HepG2 (cell line): Measurements from ENCODE around the gene LAP3. TPM values are rescaled to one million over a fixed set of nuclear protein-coding genes. Genes with fewer than 3 reads are reported as not detected.

Source experiments
- BCL6 ChIP-seq: IDR thresholded peaks from 2 replicates; pipeline ENCODE4 v1.6.1; 2016; ENCODE audit warnings: missing genetic modification reagents, missing compliant biosample characterization
- SP5 ChIP-seq: IDR thresholded peaks from 2 replicates; pipeline ENCODE4 v1.6.1; 2016; ENCODE audit warnings: low read depth, borderline replicate concordance
- ZNF44 ChIP-seq: sonication (generic); formaldehyde crosslinking; IDR thresholded peaks from 2 replicates; pipeline ENCODE4 v1.5.1; 2020; ENCODE audit warnings: mild to moderate bottlenecking, missing genetic modification reagents
- ZNF816 ChIP-seq: sonication (generic); formaldehyde crosslinking; IDR thresholded peaks from 2 replicates; pipeline ENCODE4 v1.8.0; 2022; ENCODE audit warnings: missing genetic modification reagents, mild to moderate bottlenecking, borderline replicate concordance
- polyA plus RNA-seq, 8 experiments: library from polyadenylated mRNA; depleted of rRNA in 3 of 8; stranded (reverse) in 7 of 8; unstranded in 1 of 8; fragments of >200 nt; fragmentation: Illumina TruSeq in 4 of 8; extraction: Trizol in 4 of 8; gene quantifications; 2 replicates each; pipeline versions ENCODE4 v1.2.1 to v1.2.3, GENCODE V29; 2011 to 2016; ENCODE audit warnings: low read depth in 4 of 8, missing spikeins in 1 of 8, mixed read lengths in 1 of 8; ENCODE audit not compliant: insufficient read depth in 1 of 8
- total RNA-seq, 5 experiments: library from RNA; depleted of rRNA; stranded (reverse); fragments of >200 nt; fragmentation: Illumina TruSeq; extraction: Trizol; gene quantifications; 2 replicates each; pipeline ENCODE4 v1.2.3, GENCODE V29; 2016; ENCODE audit warnings: low read depth in 1 of 5
- TF ChIP-seq, protein P1 (sequence below): sonication (generic); formaldehyde crosslinking; IDR thresholded peaks from 2 replicates; pipeline ENCODE4 v1.5.1; 2020; ENCODE audit warnings: mild to moderate bottlenecking, missing genetic modification reagents, borderline replicate concordance
- TF ChIP-seq, protein P2 (sequence below), 2 experiments: sonication (generic) in 1 of 2; formaldehyde crosslinking in 1 of 2; IDR thresholded peaks; 2 replicates each; pipeline versions ENCODE4 v1.4.0 to v1.6.1; 2018 to 2020; ENCODE audit warnings: missing genetic modification reagents in 2 of 2, borderline replicate concordance in 1 of 2, low read depth in 1 of 2, mild to moderate bottlenecking in 1 of 2, missing biosample characterization in 1 of 2
- TF ChIP-seq, protein P3 (sequence below): sonication (generic); formaldehyde crosslinking; IDR thresholded peaks from 2 replicates; pipeline ENCODE4 v1.4.0; 2020; ENCODE audit warnings: missing genetic modification reagents, borderline replicate concordance
- TF ChIP-seq, protein P4 (sequence below): IDR thresholded peaks from 2 replicates; pipeline ENCODE4 v1.6.1; 2016; ENCODE audit warnings: low read depth
- TF ChIP-seq, protein P5 (sequence below): sonication (generic); formaldehyde crosslinking; IDR thresholded peaks from 2 replicates; pipeline ENCODE4 v1.5.0; 2020; ENCODE audit warnings: missing genetic modification reagents
- TF ChIP-seq, protein P6 (sequence below): sonication (generic); formaldehyde crosslinking; IDR thresholded peaks from 2 replicates; pipeline ENCODE4 v1.5.1; 2020; ENCODE audit warnings: mild to moderate bottlenecking, missing genetic modification reagents

Gene LAP3
- total and polyA plus RNA-seq, 2 of the 13 experiments (the other 11 are each of a cell fraction or from before 2014, with no cell fraction given) = 106 to 125 TPM

DNA sequence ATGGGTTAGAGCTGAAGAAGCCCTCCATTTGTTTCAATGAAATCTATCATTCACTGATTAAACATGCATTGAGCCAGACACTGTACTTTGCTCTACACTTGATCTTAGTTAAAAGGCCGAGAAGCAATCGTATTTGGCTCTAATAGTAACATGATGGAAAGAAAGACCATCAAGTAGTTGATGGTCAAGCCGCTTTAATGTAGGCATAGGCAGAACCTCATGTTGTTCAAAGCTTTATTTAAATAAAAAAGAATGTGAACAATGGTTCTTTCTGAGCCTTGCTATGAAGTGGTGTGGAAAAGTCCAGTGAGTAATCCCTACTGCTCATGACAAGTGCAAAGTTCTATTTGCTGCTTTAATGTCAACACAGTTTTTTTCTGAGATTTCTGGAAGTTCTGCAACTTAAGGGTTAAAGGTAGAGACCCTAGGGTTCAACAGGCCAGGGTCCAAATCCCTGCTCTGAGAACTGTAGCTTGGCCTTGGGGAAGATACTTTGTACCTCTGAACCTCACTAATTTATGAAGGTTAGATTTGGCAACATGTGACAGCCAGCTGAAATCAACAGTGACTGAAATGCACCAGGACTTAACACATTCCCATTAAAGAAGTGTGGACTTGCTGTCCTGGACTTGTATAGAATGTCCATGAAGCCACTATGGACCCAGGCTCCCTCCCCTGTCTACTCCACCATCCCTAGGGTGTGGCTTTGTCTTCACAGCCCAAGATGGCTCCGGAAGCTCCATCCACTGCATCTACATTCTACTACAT lies 17.9 kb upstream of the LAP3 start (continued):
- TF ChIP-seq, protein P1, sequence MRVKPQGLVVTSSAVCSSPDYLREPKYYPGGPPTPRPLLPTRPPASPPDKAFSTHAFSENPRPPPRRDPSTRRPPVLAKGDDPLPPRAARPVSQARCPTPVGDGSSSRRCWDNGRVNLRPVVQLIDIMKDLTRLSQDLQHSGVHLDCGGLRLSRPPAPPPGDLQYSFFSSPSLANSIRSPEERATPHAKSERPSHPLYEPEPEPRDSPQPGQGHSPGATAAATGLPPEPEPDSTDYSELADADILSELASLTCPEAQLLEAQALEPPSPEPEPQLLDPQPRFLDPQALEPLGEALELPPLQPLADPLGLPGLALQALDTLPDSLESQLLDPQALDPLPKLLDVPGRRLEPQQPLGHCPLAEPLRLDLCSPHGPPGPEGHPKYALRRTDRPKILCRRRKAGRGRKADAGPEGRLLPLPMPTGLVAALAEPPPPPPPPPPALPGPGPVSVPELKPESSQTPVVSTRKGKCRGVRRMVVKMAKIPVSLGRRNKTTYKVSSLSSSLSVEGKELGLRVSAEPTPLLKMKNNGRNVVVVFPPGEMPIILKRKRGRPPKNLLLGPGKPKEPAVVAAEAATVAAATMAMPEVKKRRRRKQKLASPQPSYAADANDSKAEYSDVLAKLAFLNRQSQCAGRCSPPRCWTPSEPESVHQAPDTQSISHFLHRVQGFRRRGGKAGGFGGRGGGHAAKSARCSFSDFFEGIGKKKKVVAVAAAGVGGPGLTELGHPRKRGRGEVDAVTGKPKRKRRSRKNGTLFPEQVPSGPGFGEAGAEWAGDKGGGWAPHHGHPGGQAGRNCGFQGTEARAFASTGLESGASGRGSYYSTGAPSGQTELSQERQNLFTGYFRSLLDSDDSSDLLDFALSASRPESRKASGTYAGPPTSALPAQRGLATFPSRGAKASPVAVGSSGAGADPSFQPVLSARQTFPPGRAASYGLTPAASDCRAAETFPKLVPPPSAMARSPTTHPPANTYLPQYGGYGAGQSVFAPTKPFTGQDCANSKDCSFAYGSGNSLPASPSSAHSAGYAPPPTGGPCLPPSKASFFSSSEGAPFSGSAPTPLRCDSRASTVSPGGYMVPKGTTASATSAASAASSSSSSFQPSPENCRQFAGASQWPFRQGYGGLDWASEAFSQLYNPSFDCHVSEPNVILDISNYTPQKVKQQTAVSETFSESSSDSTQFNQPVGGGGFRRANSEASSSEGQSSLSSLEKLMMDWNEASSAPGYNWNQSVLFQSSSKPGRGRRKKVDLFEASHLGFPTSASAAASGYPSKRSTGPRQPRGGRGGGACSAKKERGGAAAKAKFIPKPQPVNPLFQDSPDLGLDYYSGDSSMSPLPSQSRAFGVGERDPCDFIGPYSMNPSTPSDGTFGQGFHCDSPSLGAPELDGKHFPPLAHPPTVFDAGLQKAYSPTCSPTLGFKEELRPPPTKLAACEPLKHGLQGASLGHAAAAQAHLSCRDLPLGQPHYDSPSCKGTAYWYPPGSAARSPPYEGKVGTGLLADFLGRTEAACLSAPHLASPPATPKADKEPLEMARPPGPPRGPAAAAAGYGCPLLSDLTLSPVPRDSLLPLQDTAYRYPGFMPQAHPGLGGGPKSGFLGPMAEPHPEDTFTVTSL (CRISPR knock-in tag) = peak; percentile 96; the same call in 1 of the 2 replicates
- TF ChIP-seq, protein P2, sequence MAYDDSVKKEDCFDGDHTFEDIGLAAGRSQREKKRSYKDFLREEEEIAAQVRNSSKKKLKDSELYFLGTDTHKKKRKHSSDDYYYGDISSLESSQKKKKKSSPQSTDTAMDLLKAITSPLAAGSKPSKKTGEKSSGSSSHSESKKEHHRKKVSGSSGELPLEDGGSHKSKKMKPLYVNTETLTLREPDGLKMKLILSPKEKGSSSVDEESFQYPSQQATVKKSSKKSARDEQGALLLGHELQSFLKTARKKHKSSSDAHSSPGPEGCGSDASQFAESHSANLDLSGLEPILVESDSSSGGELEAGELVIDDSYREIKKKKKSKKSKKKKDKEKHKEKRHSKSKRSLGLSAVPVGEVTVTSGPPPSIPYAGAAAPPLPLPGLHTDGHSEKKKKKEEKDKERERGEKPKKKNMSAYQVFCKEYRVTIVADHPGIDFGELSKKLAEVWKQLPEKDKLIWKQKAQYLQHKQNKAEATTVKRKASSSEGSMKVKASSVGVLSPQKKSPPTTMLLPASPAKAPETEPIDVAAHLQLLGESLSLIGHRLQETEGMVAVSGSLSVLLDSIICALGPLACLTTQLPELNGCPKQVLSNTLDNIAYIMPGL (CRISPR knock-in tag; IDR thresholded peaks at IDR 0.05; ENCODE audit: borderline replicate concordance in 1 of 2, low read depth in 1 of 2) = peak in 1 of 2 experiments; percentile 70; a peak in 1 of 4 replicates
- TF ChIP-seq ZNF816 (peak; percentile 78; the same call in 1 of the 2 replicates), ZNF44 (CRISPR knock-in tag) (no peak), SP5 (CRISPR knock-in tag) (peak; percentile 24; the same call in 1 of the 2 replicates), BCL6 (CRISPR knock-in tag) (peak; percentile 89)
- TF ChIP-seq, protein P3, sequence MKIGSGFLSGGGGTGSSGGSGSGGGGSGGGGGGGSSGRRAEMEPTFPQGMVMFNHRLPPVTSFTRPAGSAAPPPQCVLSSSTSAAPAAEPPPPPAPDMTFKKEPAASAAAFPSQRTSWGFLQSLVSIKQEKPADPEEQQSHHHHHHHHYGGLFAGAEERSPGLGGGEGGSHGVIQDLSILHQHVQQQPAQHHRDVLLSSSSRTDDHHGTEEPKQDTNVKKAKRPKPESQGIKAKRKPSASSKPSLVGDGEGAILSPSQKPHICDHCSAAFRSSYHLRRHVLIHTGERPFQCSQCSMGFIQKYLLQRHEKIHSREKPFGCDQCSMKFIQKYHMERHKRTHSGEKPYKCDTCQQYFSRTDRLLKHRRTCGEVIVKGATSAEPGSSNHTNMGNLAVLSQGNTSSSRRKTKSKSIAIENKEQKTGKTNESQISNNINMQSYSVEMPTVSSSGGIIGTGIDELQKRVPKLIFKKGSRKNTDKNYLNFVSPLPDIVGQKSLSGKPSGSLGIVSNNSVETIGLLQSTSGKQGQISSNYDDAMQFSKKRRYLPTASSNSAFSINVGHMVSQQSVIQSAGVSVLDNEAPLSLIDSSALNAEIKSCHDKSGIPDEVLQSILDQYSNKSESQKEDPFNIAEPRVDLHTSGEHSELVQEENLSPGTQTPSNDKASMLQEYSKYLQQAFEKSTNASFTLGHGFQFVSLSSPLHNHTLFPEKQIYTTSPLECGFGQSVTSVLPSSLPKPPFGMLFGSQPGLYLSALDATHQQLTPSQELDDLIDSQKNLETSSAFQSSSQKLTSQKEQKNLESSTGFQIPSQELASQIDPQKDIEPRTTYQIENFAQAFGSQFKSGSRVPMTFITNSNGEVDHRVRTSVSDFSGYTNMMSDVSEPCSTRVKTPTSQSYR (CRISPR knock-in tag) = peak; percentile 48; the same call in 1 of the 2 replicates
- TF ChIP-seq, protein P4, sequence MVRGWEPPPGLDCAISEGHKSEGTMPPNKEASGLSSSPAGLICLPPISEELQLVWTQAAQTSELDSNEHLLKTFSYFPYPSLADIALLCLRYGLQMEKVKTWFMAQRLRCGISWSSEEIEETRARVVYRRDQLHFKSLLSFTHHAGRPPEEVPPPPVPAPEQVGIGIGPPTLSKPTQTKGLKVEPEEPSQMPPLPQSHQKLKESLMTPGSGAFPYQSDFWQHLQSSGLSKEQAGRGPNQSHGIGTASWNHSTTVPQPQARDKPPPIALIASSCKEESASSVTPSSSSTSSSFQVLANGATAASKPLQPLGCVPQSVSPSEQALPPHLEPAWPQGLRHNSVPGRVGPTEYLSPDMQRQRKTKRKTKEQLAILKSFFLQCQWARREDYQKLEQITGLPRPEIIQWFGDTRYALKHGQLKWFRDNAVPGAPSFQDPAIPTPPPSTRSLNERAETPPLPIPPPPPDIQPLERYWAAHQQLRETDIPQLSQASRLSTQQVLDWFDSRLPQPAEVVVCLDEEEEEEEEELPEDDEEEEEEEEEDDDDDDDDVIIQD (CRISPR knock-in tag) = peak; percentile 93; the same call in 1 of the 2 replicates
- TF ChIP-seq, protein P5, sequence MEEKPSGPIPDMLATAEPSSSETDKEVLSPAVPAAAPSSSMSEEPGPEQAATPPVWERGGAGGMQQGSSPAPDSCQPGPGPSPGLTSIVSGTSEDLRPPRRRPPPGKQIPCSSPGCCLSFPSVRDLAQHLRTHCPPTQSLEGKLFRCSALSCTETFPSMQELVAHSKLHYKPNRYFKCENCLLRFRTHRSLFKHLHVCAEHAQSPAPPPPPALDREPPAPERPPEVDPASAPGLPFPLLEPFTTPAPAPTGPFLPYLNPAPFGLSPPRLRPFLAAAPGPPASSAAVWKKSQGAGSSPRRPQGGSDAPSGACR = peak; percentile 82; the same call in 1 of the 2 replicates
- TF ChIP-seq, protein P6, sequence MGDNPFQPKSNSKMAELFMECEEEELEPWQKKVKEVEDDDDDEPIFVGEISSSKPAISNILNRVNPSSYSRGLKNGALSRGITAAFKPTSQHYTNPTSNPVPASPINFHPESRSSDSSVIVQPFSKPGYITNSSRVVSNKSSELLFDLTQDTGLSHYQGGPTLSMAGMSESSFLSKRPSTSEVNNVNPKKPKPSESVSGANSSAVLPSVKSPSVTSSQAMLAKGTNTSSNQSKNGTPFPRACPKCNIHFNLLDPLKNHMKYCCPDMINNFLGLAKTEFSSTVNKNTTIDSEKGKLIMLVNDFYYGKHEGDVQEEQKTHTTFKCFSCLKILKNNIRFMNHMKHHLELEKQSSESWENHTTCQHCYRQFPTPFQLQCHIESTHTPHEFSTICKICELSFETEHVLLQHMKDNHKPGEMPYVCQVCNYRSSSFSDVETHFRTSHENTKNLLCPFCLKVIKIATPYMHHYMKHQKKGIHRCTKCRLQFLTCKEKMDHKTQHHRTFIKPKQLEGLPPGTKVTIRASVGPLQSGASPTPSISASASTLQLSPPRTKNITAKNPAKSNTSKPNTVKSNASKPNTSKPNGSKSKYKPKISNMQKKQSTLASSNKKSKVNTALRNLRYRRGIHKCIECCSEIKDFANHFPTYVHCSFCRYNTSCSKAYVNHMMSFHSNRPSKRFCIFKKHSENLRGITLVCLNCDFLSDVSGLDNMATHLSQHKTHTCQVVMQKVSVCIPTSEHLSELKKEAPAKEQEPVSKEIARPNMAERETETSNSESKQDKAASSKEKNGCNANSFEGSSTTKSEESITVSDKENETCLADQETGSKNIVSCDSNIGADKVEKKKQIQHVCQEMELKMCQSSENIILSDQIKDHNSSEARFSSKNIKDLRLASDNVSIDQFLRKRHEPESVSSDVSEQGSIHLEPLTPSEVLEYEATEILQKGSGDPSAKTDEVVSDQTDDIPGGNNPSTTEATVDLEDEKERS = peak; percentile 94
